Measurements from ENCODE around the gene NUBP2.

The NUBP2 gene

DNA sequence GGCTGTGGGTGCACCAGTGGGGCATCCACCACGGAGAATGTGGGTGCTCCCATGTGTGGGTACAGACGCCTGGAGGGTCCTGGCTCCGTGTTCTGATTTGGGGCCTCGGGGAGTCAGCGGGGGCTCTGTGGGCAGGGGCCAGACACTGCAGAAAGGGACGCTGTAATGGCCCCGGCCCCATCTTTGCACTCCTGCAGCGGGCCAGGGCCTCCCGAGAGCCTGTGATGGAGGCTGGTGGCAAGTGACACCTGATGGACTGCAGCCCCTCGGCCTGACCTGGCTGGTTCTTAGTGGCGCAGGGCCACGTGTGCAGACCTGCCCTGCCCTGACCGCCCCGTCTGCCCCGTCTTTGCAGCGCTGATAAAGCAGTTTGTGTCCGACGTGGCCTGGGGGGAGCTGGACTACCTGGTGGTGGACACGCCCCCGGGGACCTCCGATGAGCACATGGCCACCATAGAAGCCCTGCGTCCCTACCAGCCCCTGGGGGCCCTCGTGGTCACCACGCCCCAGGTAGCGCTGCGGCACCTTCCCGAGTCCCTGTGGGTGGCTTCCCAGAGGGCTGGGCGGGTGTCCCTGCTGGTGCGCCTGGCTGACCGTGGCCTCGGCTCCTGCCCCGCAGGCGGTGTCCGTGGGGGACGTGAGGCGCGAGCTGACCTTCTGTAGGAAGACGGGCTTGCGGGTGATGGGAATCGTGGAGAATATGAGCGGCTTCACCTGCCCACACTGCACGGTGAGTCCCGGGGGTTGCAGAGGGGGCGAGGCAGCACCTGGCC is 4.7 kb downstream of the NUBP2 start:
- no peak for DNase-seq (ENCODE audit: low read depth)
- TF ChIP-seq, protein P1, sequence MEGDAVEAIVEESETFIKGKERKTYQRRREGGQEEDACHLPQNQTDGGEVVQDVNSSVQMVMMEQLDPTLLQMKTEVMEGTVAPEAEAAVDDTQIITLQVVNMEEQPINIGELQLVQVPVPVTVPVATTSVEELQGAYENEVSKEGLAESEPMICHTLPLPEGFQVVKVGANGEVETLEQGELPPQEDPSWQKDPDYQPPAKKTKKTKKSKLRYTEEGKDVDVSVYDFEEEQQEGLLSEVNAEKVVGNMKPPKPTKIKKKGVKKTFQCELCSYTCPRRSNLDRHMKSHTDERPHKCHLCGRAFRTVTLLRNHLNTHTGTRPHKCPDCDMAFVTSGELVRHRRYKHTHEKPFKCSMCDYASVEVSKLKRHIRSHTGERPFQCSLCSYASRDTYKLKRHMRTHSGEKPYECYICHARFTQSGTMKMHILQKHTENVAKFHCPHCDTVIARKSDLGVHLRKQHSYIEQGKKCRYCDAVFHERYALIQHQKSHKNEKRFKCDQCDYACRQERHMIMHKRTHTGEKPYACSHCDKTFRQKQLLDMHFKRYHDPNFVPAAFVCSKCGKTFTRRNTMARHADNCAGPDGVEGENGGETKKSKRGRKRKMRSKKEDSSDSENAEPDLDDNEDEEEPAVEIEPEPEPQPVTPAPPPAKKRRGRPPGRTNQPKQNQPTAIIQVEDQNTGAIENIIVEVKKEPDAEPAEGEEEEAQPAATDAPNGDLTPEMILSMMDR (conservative IDR thresholded peaks at IDR 0.05; ENCODE audit: low read depth, low read length), result no peak
- no peak overlapping the region for H3K4me3 ChIP-seq (ENCODE audit: low read depth, low read length)

DNA sequence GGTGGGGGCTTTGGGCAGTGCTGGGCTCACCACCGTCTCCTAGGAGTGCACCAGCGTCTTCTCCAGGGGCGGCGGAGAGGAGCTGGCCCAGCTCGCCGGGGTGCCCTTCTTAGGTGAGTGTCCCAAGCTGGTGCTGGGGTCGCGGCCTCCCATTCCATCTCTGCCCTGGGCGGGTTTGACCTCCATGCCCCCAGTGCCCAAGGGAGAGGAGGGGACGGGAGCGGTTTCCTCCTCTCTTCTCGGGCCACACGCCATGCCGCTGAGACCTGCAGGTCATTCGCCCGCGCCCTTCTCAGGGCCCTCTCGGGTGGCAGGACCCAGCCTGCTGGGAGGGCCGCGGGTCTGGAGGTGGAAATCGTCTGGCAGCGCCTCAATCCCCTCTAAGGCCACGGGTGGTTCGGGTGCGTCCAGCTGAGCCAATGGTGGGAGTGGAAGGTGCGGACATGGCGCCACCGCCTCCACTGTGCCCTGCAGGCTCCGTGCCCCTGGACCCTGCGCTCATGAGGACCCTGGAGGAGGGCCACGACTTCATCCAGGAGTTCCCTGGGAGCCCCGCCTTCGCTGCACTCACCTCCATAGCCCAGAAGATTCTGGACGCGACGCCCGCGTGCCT is 5.4 kb downstream of the NUBP2 start:
- no peak overlapping the region for H3K4me3 ChIP-seq (ENCODE audit: low read depth, low read length)
- TF ChIP-seq, protein P1 (conservative IDR thresholded peaks at IDR 0.05; ENCODE audit: low read depth, low read length), result no peak
- DNase-seq (ENCODE audit: low read depth), result no peak

DNA sequence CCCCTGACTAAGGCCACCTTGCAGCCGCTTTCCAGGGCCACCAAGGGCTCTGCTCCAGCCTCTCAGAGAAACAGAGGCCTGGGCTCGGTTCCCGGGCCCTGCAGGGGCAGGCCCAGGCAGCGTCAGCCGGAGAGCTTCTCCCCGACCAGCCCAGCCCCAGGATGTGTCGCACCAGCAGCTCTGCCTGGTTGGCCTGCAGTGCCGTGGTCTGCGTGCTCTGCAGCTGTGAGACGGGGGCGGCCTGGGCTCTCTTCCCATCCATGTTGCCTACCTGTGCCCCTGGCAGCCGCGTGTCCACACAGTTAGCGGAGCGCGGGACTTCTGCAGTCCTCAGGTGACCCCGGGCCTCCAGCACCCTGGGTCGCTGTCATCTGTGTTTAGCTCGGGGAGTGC is 5.9 kb downstream of the NUBP2 start:
- DNase-seq (ENCODE audit: low read depth), result no peak
- TF ChIP-seq, protein P1 (conservative IDR thresholded peaks at IDR 0.05; ENCODE audit: low read depth, low read length), result no peak
- no peak overlapping the region for H3K4me3 ChIP-seq (ENCODE audit: low read depth, low read length)

DNA sequence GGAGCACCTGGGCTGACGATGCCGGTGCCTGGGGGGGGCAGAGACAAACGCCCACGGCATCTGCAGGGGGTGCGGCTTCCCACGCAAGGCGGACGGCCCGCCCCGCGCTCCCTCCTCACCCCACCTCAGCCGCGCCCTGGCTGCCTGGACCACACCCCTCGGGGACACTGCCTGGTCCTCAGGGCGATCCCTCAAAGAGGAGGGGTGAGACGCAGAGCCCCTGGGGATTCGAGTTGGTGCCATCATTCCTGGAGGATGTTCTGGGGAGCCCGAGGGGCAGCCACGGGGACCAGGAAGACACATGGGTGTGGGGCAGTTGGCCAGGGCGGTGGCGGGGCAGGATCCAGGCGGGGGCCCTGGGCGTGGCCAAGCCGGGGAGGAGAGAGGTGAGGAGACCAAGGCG is 6.9 kb downstream of the NUBP2 start:
- no peak overlapping the region for H3K4me3 ChIP-seq (ENCODE audit: low read depth, low read length)
- TF ChIP-seq, protein P1 (conservative IDR thresholded peaks at IDR 0.05; ENCODE audit: low read depth, low read length), result no peak
- DNase-seq (ENCODE audit: low read depth), result no peak

DNA sequence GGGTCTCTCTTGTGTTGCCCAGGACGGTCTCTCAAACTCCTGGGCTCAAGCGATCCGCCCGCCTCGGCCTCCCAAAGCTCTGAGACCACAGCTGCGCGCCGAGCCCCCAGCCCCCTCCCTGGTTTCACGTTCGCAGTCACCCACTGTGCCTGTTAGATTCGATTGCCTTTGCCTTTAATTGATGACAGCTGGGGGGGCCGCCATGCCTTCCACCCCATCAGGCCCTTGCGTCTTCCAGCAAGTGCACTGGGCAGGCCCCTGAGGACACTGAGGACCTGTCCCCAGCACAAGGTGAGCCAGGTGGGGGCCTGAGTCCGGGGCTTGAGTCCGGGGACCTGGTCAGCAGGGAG is 7.5 kb downstream of the NUBP2 start:
- DNase-seq (ENCODE audit: low read depth), result no peak
- TF ChIP-seq, protein P1 (conservative IDR thresholded peaks at IDR 0.05; ENCODE audit: low read depth, low read length), result no peak
- H3K4me3 ChIP-seq (ENCODE audit: low read depth, low read length), result no peak overlapping the region

DNA sequence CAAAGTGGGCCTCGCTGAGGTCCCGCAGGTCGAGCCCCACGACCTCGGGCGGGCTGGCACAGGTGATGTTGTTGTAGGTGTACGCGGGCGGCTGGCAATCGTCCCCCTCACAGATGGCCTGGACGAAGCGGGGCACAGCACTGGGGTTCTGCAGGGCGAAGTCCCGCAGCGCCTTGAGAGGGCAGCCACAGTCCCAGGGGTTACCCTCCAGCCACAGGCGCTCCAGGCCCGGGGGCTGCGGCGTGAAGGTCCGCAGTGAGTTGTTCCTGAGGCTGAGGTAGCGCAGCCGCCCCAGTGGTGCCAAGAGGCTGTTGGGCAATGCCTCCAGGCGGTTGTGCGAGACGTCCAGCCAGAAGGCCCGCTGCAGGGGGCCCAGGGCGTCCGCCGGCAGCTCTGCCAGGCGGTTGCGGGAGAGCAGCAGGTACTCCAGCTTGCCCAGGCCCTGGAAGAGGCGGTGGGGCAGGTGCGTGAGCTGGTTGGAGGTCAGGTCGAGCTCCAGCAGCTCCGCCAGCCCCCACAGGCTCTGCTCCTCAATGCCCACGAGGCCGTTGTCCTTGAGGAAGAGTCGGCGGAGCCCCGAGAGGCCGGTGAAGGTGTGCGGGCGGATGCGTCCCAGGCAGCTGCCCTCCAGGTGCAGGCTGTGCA is 8.0 kb downstream of the NUBP2 start:
- TF ChIP-seq, protein P1 (conservative IDR thresholded peaks at IDR 0.05; ENCODE audit: low read depth, low read length), result no peak
- no peak for DNase-seq (ENCODE audit: low read depth)
- no peak overlapping the region for H3K4me3 ChIP-seq (ENCODE audit: low read depth, low read length)

Measured in choroid plexus epithelial cell (primary cell).